Right hindlimb (tissue), 1 donor: ENCODE data around the gene ZSCAN22.
"Not testable (repeated sequence)": the region's sequence is repeated elsewhere in the genome, so short reads cannot be mapped to it uniquely, and the experiment has no call there.

Source experiments
- DNase-seq: peaks from one replicate; pipeline ENCODE4 v3.0.0-alpha.2; 2018

Gene ZSCAN22

DNA sequence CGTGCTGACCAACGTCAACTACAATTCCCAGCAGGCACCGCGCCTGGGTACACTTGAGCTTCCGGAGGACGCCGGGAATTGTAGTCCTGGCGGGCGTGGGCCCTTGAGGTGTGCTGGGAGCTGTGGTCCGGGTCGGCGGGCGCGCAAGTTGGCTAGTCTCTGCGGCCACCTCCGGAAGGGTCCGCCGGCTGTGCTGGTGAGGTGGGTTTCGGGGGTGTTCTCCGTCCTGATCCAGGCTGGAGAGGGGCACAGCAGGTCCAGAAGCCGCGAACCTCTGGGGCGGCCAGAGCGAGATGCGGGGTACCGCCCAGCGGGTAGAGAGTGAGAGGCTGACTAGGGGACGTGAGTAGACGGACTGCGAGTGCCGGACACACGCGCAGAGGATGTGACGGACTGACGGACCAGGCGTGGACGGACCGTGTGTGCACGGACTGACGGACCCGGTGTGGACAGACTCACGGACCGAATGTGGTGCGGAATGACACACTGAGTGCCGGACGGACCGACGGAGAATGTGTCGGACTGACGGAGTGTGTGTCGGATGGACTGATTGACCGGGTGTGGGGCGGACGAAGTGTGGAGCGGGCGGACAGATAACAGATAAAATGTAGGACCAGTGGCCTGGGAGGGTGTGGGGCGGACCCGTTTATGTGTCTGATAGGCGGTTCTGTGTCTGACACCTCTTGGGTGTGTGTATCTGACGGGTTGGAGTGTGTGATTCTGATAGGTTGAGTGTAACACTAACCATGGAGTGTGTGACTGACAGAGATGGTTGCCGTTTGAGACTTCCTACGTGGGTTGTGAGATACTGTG, at the start of gene ZSCAN22:
Gene ZSCAN22 (plus strand): TSS at position 81 of the 813 bp plus-strand sequence. CDS start 7,809 bp downstream, outside the sequence.
- DNase-seq, result peak; percentile 97

DNA sequence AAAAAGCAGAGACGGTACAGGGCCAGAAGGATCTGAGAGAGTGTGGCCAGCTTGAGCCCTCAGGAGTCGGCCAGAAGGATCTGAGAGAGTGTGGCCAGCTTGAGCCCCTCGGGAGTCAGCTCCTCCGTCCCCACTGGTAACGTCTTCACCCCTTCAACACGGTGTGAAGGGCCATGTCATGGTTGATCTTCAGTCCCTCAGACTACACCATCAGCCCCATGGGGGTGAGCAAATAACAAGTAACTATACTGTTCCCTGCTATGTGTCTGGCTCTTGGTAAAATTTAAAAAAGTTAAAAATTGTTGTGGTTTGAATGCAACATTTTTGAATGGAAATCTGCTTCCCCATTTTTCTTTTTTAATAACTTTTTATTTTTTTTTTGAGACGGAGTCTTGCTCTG, 49.6 kb upstream of the ZSCAN22 start:
- no peak for DNase-seq

DNA sequence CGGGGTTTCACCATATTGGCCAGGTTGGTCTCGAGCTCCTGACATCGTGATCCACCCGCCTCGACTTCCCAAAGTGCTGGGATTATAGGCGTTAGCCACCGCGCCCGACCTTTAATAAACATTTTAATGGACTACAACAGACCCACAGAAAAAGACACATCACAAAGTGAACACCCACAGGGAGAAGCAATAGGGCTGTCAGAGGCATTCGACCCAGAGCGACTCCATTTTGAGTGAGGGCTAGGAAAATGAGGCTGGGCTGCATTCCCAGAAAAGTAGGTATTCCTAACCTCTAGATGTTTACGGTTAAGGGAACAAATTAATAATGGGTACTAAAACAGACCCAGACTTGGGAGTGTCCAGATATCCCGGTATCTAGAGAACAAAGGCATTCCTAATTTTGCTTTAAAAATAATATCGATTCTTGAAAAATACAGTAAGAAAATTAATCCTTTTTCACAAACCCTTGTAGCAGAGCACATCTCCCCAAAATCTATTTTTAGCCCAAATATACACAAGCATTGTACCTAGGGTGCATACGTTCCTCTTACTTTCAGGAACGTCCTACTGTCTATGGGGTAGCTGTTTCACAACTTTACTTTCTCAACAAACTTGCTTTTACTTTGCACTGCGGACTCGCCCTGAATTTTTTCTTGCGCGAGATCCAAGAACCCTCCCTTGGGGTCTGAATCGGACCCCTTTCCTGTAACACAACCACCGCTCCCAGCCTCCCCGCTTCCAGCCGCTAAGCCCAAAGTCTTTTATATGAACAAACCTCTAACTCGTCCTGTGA, 48.9 kb upstream of the ZSCAN22 start:
- DNase-seq, result no peak

DNA sequence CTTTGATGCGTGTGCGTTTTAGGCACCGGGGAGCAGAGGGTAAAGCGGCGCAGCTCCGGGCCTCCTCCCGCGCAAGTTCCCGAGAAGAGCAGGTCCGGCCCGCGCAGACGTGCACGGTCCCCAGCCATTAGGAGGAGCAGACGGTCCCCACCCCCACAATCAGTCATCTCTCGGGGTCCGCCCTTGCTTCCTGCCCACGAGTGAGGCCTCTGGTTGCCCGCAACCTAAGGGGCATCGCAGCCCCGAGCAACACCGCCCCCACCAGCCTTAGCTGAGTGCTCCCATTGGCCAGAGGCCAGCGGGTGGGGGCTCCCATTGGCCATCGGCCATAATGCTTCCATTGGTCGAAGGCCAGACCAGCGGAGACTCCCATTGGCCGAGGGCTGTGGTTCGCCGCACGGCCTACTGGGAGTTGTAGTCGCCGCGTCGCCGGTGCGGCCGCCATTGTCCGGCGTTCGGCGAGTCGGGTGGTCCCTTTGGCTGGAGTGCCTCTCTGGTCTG, 48.2 kb upstream of the ZSCAN22 start, which contains the start of gene ZNF8:
Gene ZNF8 (plus strand): TSS at position 415 of the 501 bp plus-strand sequence. CDS start 127 bp downstream, outside the sequence.
- peak; percentile 99 for DNase-seq

DNA sequence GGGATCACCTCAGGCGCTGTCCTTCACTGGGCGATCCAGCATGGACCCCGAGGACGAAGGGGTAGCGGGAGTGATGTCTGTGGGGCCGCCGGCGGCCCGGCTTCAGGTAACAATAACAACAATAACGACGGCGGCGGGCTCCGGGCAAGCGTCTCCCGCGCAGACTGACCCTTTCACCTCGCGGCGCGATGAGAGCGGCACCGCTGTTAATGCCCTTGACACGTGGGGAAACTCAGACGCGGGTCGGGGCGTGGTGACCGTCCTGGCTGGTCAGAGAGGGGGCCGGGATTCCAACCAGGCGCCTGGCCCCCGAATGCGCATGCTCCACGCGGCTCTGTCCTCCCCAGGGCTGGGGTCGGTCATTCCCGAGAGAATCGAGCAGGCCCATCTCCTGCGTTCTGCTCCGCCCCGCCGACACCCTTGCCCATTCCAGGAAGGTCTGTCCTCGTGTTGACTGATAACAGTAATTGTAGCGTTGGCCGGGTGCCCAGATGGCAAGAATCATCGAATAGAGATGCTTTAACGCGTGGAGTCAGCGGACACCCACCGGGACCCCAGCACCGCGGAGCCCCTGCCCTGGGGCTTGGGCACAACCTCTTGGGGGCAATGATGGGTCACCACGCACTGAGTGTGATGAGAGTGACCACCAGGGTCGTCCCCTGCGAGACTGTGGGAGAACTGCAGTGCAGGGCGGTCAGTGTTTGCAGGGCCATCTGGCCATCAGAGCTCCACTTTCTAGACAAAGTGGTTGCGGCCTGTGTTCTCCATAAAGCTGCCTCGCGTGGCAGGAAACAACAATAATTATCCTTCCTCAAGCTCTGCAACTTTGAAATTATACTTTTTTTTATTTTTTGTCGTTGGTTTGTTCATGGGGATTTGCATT, 47.5 kb upstream of the ZSCAN22 start:
- DNase-seq, result peak; percentile 78

DNA sequence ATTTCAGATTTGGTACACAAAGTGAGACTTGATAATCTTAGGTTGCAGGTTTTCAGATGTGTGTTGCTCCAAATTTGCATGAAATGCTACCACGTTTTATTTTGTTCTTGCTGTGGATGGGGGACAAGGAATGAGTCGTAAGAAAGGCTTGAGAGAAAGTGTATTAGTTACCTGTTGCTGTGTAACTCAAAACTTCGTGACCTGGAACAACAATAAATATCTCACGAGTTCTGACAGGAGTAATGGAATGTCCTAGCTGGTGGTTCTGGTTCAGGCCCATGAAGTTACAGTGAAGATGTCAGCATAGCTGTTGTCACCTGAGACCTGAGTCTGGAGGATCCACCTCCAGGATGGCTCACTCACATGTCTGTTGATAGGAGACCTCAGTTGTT, 46.9 kb upstream of the ZSCAN22 start:
- DNase-seq, result no peak

DNA sequence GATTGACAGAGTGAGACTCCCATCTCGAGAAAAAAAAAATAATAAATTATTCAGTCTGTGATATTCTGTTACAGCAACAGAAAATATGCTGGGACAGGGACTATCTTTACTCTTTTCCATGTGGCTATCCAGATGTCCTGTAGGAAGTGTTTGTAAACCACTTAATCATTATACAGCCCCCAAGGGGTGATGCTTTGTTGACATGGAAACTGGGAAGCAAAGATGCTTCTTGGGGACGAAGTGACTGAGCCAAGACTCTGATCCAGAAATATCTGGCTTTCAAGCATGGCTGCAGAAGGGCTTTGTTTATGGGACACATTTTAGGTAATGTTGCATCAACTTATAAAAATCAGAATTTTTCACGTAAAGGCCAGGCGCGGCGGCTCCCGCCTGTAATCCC, 42.6 kb upstream of the ZSCAN22 start:
- peak; percentile 27 for DNase-seq

DNA sequence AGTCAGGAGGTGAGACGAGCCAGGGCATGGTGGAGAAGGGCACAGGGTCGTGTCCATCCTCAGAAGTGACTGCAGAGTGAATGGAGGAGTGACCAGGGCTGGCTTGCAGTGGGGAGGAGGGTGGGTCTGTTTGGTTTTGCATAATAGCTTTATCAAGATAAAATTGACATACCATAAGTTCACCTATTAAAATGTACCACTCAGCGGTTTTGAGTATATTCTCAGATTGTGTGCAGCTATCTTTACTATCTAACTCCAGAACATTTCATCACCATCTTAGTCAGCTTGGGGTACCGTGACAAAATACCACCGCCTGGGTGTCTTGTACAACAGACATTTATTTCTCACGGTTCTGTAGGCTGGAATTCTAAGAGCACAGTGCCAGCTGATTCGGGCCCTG, 34.9 kb upstream of the ZSCAN22 start:
- DNase-seq, result no peak

DNA sequence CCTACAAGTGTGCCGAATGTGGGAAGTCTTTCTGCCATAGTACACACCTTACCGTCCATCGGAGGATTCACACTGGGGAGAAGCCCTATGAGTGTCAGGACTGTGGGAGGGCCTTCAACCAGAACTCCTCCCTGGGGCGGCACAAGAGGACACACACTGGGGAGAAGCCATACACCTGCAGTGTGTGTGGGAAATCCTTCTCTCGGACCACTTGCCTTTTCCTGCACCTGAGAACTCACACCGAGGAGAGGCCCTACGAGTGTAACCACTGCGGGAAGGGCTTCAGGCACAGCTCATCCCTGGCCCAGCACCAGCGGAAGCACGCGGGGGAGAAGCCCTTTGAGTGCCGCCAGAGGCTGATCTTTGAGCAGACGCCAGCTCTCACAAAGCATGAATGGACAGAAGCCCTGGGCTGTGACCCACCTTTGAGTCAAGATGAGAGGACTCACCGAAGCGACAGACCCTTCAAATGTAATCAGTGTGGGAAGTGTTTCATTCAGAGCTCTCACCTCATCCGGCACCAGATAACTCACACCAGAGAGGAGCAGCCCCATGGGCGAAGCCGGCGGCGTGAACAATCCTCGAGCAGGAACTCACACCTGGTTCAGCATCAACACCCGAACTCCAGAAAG, 31.9 kb upstream of the ZSCAN22 start:
- no peak for DNase-seq

DNA sequence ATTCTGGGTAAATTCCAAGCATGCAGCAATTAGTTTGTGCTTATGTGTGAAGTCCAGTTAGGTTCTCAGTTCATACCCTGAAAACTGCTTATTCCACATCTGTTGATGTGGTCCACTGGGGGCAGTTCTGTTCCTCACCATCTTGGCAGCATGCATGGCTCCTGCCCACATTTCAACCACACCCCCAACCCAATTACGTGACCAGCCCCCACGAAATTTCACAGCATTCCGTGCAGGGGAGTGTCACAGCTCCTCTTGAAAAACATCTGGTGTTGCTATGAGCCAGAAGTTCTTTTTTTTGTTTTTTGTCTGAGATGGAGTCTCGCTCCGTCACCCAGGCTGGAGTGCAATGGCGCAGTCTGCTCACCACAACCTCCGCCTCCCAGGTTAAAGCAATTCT, 30.7 kb upstream of the ZSCAN22 start:
- peak; percentile 36 for DNase-seq

DNA sequence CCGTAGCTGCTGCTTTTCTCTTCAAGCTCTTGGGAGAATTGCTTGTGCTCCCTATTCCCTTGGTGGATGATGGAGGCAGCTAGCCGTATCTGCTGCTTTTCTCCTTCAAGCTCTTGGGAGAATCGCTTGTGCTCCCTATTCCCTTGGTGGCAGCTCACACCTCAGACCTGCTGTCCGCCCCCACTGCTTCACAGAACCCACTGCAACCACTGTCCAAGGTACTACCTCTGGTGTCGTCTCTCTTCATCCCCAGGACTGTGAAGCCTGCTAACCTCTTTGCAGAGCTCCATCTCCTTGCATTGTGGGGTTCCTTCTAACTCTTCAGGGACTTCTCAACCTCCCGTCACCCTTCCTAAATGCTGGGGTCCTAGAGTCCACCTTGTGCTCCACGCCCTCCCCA, 26.2 kb upstream of the ZSCAN22 start:
- DNase-seq, result no peak

DNA sequence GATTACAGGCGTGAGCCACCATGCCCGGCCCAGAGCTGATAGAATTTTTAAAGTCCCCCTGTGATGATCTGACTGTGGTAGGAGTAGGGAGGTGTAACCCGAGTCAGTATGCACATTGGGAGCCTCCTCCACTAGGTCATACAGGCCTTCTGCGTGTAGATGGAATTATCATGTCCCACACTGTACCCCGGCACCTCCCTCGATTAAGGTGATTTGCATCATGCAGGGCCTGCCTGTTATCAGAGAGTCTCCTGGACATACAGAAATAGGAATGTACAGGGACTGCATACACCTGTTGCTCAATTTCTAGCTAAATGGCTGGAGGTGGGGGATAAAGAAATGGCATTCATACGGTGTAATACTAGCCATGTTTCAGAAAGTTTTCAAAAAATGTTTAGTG, 22.5 kb upstream of the ZSCAN22 start:
- no peak for DNase-seq

DNA sequence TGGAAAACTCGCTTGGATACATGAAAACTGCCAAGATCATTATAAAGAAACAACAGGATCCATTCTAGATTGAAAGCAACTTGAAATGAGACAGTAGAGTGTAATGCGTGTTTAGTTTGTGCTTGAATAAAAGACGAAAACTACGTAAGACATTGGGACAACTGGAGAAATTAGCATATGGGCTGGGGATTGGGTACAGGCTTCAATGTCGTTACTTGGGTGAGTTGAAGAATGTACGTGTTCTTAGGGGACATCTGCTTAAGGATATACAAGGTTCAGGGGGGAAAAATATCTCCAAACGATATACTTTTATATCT, 22.1 kb upstream of the ZSCAN22 start:
- no peak for DNase-seq

DNA sequence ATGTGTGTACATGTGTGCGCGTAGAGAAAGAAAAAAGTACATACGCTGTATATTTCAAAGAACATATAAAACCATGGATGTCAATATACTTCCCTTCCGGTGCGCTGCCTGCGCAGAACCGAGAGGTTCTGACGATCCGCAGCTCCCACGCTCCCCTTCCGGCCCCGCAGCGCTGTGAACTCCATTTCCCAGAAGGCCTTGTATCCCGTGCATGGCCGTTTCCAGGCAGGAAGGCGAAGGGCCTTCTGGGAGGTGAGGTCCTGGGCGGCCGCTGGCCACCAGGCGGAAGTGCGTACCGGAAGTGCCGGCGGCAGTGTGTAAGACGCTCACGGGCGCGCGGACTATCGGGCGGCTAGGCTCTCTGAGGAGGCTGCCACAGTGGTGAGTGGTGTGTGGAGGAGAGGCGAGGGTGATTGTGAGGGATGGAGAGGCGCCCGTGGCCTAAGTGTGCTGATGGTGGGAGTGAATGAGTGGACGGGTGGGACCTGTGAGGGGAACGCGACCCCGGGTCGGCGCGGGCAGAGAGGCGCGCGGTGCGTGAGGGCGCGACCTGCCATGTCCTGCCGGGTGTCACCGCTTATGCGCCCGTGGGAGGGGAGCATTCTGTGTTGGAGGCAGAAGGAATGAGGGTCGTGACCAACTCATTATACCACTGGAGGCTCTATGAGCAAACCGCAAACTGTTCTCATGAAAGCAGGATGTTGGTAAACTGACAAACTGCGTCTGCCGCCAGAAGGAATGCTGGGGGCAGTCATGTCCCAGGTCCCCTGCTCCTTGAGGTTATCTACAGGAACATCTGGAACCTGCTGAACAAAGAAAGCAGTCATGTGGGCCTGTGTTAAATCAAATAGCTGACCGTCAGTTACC, 21.5 kb upstream of the ZSCAN22 start, which contains the start of gene ERVK3-1:
Gene ERVK3-1 (plus strand): TSS at position 313 of the 867 bp plus-strand sequence. CDS start 6,792 bp downstream, outside the sequence.
- peak; percentile 97 for DNase-seq

DNA sequence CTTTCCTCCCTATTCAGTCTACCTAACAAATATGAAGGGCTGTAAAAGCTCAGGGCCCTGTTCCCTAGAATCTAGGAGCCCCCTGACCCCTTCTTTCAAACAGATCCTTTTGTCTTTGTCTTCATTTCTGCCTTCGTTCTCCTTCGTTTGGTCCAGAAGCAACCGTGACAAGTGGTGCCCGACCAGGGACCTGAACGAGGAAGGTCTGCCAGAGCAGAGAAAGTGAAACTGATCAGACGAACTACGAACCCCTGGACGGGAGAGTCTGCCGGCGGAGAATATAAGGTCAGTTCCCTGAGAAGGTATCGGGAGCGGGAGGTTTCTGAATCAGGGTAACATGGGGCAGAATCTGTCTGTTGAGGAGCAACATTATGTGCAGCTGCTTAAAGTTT, 20.9 kb upstream of the ZSCAN22 start:
- no peak for DNase-seq

DNA sequence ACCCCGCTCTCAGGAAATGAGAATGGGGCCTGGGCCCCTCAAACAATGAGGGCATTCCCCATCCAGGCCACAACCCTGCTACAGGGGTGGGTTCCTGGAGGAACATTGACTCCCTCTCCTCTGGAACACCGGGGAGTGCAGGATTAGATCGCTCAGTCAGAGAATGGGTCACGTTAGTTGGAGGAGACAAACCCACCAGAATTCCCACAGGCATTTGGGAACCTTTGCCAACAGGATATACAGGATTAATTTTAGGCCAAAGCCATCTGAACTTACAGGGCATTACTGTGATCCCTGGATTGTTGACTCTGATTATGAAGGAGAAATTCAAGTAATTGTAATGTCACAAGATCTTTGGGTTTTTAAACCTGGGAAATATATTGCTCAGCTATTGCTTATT, 19.1 kb upstream of the ZSCAN22 start:
- DNase-seq, result no peak

DNA sequence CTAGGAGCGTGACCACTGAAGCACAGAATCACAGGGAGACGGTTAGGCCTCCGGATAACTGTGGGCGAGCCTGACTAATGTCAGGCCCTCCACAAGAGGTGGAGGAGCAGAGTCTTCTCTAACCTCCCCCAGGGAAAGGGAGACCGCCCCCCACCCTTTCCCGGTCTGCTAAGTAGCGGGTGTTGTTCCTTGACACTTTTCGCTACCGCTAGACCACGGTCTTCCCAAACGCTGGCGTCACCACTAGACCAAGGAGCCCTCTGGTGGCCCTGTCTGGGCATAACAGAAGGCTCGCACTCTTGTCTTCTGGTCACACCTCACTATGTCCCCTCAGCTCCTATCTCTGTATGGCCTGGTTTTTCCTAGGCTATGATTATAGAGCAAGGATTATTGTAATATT, 16.1 kb upstream of the ZSCAN22 start:
- DNase-seq, result not testable (repeated sequence)

DNA sequence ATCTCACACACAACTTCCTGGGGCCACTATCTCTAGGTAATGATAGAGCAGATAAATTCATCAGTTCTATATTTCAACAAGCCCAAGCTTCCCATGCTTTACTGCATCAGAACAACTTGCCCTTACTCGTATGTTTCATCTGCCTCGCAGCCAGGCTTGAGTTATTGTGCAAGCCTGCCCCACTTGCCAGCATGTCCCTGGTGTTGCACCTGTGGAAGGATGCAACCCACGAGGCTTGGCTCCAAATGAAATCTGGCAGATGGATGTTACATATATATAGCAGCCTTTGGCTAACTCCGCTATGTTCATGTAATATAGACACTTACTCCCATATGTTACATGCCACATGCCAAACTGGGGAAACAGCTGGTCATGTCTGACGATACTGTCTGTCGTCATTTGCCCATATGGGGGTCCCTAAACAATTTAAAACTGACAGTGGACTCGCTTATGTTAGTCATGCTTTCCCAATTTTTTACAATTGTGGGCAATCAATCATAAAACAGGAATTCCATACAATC, 15.4 kb upstream of the ZSCAN22 start:
- DNase-seq, result no peak

DNA sequence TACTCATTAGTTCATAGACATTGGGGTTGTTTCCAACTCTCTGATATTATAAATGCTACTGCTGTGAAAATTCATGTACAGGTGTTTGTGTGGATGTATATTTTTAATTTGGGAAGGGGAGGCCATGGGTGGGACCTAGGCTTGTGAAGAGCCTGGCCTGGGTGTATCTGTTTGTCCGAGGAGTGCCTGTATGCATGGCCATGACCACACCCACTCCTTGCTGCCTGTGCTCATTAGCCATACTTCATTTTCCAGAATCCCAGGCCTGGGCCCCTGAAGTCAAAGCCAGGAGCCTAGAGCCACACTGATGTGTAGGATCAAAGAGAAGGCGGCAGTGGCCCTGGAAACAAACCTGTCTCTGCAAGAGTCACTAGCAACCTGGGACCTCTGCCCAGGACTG, 11.2 kb upstream of the ZSCAN22 start:
- no peak for DNase-seq

DNA sequence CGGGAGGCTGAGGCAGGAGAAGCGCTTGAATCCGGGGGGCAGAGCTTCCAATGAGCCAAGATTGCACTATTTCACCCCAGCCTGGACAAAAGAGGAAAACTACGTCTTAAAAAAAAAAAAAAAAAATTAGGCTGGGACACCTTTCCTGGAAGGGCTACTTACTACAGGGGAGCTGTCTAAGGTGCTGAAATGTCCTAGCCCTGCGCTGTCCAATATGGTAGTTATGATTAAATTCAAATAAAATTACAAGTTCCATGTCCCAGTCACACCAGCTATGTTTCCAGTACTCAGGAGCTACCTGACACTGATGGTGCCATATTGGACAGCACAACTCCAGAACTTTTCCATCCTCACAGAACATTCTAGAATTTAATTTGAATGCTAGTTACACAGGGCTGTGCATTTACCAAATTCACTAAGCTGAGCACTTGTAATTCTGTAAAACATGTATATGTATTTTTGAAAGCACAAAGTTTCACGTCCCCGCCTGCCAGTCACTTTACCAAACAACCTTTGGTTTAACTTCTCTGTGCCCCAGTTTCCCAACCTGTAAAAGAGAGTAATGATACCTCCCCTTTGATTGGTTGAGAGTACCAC, 9.2 kb upstream of the ZSCAN22 start:
- DNase-seq, result peak; percentile 34

DNA sequence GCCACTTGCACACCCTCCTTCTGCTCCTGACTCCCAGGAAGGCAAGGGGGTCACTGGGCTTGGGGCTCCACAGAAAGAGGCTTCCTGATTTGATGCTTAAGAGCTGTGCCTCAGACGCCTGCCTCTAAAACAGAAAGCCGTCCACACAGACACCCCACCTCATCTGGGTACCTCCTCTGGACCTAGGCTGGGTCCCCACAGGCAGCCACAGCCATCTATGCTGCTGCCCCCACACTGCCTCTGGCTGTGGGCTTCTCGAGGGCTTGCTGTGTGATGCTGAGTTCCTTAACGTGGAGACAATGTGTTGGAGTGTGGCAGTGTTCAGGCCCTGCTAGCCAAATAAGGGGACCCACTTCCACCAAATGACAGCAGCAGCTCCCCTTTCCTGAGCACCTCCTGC, 8.5 kb upstream of the ZSCAN22 start:
- no peak for DNase-seq
